Measurements from ENCODE around the gene MBD3.

DNA sequence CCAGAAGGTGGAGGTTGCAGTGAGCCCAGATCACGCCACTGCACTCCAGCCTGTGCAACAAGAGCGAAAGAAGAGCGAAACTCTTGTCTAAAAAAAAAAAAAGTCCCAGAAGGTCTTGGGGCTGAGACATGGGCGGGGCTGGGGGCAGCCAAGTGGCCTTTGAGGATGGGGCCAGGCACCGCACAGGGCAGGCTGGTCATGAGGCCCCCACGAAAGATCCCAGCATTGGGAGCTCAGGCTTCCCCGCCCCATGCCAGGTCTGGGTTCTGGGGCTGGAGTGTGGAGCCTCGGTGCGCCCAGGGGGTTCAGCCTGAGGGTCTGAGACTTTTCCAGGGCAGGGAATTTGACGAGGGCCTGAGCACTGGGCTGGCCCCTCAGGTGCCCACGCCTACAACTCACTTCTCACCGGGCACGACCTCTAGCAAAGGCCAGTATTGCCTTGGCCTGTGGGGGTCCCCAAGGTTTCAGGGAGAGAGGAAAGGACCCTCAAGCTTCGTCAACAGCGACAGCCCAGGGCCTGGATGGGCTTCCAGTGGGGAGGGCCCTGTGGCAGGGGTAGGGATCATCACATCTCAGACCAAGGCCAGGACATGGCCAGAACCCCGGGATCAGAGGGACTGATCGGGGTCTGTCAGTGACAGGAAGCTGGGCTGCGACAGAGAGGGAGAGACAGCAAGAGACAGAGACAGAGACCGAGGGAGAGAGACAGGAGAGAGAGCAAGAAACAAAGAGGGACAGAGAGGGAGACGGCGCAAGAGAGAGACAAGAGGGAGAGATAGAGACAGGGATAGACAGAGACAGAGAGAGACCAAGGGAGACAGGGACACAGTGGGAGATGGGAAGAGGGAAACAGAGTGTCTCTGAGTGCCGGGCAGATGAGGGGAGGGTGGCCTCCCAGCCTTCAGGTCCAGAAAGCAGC lies 17.1 kb downstream of the MBD3 start:
- TF ChIP-seq, protein P1, sequence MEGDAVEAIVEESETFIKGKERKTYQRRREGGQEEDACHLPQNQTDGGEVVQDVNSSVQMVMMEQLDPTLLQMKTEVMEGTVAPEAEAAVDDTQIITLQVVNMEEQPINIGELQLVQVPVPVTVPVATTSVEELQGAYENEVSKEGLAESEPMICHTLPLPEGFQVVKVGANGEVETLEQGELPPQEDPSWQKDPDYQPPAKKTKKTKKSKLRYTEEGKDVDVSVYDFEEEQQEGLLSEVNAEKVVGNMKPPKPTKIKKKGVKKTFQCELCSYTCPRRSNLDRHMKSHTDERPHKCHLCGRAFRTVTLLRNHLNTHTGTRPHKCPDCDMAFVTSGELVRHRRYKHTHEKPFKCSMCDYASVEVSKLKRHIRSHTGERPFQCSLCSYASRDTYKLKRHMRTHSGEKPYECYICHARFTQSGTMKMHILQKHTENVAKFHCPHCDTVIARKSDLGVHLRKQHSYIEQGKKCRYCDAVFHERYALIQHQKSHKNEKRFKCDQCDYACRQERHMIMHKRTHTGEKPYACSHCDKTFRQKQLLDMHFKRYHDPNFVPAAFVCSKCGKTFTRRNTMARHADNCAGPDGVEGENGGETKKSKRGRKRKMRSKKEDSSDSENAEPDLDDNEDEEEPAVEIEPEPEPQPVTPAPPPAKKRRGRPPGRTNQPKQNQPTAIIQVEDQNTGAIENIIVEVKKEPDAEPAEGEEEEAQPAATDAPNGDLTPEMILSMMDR (IDR thresholded peaks at IDR 0.05 in 8 of 11, conservative IDR thresholded peaks at IDR 0.05 in 3 of 11), result no peak
- TF ChIP-seq POLR2A (IDR thresholded peaks at IDR 0.05) (no peak), POLR2AphosphoS5 (IDR thresholded peaks at IDR 0.05) (no peak)

Data from spleen (tissue), 7 donors.